ENCODE data around the gene DENND4A.
"Not testable (repeated sequence)": the region's sequence is repeated elsewhere in the genome, so short reads cannot be mapped to it uniquely, and the experiment has no call there.

Gene DENND4A

DNA sequence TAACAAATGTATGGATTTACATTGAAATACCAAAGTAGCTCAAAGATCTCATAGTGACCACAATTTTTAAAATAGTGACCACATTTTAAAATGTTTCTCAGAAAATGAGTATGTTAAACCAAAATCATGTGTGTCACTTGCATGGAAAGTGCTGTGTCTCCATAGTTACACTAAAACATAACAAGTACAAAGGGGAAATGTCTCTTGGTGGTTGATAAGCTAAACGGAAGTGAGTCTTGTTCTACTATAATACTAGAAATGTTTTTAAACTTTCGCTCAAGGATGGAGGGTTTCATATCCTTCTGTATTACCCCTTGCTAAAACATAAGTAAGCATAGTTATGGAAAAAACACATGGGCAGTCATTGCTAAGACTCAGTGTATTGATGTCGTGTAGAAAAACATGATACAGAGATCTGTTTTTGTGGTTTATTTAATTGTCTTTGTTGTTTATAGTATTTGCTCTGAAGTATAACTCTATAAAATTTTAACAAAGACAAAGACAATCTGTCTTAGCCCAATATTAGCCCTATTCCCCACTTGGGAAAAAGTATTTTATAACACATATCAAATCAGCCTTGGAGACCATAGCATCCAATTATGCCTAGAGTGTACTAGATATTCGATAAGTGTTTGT, 27.0 kb upstream of the DENND4A start:
- DNase-seq, result no peak

DNA sequence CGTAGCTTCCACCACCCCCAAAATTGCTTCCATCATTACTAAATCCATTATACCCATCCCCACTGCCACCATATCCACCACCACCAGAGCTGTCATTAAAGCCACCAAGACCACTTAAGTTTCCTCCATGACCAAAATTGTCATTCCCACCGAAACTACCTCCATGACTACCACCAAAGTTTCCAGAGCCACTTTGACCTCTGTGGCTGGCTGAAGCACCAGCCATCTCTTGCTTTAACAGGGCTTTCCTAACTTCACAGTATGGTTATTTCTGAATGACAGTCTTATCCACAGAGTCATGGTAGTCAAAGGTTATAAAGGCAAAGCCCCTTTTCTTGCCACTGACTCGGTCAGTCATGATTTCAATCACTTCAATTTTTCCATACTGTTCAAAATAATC, 24.3 kb upstream of the DENND4A start:
- DNase-seq, result no peak

DNA sequence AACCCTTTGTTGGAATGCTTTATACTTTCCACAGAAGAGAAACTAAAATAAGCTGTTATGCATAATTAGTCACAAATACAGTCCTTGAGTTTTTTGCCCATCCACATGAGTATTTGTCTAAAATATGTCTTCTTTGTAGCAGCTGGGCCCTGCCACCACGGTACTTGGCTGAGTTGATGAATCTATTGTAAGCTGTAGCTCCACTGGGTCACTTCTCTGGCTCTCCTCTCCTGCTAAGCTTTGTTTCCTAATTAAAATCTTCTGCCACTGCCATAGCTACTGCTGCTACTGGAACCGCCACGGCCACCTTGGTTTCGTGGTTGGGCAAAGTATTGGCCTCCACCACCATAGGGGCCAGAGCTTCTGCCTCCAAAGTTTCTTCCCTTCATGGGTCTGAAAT, 23.9 kb upstream of the DENND4A start:
- DNase-seq, result not testable (repeated sequence)

DNA sequence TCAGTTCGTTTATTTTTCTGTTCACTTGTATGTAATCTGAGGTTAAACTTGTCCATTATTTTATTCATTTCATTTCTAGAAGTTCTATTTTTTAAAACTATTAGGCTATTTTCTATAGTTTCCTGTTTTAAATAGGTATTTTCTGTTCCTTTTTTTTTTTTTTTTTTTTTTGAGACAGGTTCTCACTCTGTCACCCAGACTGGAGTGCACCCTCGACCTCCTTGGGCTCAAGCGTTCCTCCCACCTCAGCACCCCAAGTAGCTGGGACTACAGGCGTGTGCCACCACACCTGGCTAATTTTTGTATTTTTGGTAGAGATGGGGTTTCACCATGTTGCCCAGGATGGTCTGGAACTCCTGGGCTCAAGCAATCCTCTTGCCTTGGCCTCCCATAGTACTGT, 22.2 kb upstream of the DENND4A start:
- not testable (repeated sequence) for DNase-seq

DNA sequence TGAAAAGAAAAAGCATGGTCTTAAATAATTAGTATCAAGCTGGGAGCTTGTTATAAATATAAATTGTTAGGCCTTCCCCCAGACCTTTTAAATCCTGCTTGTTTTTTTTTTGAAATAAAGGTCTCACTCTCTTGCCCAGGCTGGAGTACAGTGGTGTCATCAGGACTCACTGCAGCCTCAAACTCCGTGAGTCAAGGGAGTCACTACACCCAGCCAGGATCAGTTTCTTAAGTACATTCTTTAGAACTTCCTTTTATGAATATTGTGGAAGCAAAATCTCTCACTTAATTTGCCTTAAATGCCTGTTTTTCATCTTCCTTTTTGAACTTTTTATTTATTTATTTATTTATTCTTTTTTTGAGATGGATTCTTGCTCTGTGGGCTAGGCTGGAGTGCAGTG, 20.8 kb upstream of the DENND4A start:
- no peak for DNase-seq

DNA sequence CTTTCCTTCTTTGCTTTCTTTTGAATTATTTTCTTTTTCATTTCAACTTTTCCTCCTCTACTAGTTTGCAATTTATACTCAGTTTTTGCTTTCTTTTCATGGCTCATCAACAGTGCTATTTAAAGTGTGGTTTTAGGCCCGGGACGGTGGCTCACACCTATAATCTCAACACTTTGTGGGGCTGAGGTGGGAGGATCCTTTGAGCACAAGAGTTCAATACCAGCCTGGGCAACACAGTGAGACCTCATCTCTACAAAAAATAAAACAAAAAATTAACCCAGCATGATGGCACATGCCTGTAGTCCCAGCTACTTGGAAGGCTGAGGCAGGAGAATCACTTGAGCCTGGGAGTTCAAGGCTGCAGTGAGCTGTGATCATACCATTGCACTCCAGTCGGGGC, 20.4 kb upstream of the DENND4A start:
- DNase-seq, result no peak

DNA sequence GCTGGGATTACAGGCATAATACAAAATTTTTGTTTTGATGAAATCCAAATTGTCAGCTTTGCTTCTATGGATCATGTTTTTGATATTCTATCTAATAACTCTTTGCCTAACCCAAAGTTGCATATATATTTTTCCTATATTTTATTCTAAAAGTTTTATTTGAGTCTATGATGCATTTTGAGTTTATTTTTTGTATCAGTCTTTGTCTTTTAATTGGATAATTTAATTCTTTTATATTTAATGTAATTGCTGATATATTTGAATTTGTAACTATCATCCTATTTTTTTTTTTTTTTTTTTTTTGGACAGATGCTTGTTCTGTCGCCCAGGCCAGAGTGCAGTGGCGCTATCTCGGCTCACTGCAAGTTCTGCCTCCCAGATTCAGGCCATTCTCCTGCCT, 19.7 kb upstream of the DENND4A start:
- no peak for DNase-seq

DNA sequence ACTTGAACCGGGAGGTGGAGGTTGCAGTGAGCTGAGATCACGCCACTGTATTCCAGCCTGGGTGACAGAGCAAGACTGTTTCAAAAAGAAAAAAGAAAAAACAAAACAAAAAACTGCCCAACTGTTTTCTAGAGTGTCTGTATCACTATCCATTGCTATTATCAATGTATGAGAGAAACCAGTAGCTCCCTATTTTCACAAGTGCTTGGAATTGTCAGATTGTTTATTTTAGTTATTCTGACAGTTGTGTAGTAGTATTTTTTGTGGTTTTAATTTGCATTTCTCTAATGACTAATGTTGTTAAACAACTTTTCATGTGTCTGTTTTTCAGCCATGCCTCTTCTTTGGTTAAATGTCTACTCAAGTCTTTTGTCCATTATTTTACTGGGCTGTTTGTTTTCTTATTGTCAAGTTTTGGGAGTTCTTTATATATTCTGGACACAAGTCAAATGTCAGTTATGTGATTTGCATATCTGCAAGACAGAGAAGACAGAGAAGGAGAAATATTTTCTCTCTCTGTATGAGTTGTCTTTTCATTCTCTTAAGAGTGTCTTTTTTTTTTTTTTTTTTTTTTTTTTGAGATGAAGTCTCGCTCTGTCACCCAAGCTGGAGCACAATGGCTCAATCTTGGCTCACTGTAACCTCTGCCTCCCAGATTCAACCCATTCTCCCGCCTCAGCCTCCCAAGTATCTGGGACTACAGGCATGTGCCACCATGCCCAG, 19.1 kb upstream of the DENND4A start:
- not testable (repeated sequence) for DNase-seq

DNA sequence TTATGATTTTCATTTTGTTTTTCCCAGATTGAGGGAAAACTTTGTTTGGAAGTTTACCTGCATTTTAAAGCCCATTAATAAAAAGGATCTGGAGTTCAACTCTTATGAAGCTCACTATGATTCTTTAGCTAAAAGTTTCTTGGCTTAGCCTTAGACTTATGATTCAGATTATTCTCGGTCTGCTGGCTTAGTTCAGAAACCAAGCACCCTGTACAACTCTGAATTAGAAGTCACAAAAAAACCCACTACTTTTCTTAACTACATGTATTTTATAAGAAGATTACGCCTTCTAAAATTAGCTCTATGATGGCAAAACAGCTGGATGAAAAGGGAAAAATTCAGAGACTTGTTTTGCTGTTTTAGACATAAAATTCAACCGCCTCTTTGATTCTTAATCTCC, 14.3 kb upstream of the DENND4A start:
- DNase-seq, result no peak

DNA sequence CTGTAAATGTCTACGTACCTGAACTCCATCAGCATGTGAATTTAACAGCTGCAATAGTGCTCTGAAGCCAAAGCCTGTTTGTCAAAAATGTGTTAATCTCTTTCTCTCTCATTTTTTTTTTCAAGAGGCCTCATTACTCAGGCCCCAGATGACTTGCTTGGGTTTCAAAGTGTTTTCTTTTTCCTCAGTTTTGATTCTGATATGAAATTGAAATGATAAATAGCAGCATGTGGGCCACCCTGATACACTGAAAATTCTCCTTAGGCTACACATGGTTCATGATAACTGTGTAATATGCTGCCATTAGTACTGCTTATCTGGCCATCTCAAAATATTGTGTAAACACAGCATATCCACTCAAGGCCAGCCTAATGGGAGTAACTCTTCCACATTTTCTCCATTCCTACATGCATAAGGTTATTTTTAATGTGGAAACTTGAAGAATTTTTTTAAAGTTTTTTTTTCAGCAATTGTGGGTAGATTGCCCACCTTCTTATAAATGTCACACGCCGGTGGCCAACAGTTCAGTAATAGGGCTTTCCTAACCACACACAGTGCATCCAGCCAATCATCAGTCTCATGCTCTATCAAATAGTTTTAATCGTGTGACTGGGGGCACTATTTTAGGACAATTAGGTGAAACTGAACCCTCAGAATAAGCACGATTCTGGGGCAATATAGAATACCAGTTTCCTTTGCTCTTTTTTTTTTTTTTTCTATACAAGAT, 13.1 kb upstream of the DENND4A start:
- DNase-seq, result no peak

DNA sequence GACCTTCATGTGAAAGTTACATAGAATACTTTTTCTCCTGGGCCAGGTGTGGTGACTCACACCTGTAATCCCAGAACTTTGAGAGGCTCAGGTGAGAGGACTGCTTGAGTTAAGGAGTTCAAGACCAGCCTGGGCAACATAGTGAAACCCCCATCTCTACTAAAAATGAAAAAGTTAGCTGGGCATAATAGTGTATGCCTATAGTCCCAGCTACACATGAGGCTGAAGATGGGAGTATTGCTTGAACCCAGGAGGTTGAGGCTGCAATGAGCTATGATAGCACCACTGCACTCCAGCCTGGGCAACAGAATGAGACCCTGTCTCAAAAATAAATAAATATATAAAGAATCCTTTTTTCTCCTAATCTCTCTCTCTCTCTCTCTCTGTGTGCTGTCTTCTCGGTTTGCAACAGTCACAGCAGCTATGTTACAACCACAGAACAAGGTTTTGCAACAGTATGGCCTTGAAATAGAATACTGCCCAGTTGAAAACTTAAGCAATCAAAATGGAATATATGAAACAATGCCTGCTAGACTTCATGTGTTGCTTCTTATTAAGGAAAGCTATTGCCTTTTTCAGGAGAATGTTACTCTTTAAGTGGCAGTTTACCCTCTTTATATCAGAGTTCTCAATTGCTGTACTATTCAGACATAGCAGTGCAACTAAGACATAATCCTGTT, 12.3 kb upstream of the DENND4A start:
- no peak for DNase-seq

DNA sequence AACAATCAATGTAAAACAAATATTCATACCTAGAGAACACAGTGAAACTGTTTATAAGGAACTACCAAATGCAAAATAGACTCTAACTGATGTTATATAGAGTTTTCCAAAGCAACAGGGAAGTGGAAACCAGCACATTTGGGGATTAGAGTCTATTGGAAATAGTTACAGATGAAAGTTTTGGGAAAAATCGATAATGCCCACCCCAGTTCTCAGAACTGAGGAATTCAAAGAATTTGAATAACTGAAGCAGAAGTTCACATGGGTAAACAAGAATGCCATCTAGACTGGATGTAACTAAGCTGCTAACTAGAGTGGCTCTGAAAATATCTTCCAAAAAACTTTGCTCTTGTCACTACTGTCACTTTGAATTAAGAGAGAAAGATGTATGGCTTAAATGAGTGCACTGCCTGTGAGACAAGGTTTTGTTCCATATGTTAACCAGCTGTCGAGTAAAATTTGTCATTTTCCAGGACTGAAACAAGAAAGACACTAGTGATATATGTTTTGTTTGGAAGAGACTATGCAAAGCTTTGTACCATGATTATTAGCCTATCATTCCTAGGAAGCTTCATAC, 9.2 kb upstream of the DENND4A start:
- DNase-seq, result no peak

DNA sequence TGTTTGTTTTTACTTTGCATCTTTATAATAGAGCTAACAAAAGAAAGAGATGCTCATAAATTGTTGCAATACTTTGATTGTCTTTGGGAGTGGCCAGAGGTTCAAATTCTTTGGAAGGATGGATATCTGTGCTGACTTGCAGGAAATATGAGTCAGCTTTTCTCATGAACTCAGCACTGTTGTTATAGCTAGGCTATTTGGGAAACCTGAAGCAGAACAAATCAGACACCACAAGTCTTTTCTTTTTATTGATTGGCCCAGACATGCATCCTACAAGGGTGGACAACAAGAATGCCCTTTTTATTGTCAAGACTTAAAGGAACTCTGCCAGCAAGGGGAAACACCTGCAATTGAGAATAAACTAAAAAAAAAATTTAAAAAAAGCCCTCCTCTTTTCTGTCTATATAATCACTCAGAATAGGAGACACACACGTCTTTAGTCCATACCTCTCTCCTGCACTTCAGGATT, 4.6 kb upstream of the DENND4A start:
- no peak for DNase-seq

DNA sequence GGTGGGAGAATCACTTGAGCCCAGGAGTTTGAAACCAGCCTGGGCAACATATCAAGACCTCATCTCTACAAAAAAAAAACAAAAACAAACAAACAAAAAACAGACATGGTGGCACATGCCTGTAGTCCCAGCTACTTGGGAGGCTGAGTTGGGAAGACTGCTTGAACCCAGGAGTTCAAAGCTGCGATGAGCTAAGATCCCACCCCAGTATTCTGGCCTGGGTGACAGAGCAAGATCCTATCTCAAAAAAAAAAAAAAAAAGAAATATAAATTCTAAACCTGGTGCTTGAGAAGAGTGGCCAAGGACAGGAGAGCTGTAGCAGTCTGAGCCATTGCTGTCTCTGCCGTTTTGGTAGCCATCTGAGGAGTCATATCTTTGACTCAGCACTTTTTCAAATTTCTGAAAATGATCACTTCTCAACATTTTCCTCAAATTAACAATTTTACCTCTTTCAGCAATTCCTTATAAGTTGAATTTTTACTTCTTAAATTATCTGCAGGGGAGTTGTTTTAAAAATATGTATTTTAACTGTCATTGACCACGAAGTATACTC, 3.6 kb upstream of the DENND4A start:
- no peak for DNase-seq

DNA sequence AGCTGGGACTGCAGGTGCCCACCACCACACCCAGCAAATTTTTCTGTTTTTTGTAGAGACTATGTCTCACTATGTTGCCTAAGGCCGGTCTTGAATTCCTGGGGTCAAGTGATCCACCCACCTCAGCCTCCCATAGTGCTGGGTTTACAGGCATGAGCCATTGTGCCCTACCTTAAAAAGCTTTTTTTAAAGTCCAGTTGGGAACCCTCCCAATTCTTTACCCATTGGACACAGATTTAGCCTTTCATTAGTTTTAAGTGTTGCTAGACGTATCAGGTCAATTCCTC, 1.7 kb upstream of the DENND4A start:
- DNase-seq, result no peak

DNA sequence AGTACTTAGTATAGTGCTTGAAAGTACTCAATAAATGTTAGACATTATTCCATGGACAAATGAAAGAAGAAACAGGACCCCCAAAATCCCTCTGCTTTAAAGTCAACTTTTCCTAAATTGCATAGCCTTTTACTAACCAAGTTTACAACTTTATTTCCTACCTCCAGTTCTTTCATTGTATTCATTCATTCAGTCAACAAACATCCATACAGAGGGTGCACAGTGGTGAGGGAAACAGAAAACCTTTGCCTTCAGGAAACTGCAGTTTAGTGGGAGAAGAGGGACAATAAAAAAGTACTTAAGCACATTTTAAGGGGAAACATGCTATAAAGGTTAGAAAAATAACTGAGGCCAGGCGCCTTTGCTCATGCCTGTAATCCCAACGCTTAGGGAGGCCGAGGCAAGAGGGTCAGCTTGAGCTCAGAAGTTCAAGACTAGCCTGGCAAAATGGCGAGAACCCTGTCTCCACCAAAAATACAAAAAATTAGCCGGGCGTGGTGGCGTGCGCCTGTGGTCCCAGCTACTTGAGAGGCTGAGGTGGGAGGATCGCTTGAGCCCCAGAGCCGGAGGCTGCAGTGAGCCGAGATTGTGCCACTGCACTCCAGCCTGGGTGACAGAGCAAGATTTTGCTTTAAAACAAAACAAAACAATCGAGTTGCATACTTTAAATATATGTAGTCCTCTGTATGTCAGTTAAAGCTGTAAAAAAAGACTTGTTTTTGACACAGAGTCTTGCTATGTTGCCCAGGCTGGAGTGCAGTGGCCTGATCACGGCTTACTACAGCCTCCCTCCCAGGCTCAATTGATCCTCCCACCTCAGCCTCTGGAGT, 1.1 kb upstream of the DENND4A start:
- no peak for DNase-seq

DNA sequence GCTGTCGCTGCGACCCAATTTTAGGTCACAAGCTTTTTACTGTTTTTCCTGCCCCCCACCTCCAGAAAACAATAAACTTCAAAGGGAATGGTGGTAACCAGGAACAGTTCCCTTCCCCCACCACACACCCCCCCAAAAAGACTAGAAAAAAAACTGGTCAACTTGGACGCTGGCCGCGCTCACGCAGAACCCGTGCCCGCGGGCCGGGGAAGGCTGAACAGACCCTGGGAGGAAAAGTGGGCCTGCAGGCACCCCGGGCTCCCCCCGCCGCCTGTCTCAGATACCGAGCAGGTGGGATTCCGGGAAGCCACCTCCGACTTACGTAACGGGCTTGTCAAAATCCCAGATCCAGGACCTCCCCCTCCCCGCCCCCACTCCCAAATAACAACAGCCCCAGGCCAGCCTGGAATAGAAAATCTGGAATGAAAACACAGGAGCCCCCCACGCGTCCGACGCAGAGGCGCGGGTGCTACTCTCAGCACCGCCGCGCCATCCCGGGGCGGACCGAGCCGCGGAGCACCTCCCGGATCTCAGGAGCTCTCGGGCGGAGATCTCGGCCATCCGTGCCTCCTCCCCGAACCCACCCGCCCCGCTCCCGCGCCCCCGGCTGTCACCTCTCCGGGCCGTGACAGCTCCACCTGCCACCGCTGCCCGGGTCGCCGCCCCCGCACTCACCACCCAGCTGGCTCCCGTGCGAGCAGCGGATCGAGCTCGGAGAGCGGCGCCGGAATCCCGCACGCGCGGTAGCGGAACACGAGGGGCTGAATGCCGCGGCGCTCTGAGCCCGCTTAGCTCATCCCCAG, 557 bp downstream of the DENND4A start:
- DNase-seq, result no peak

DNA sequence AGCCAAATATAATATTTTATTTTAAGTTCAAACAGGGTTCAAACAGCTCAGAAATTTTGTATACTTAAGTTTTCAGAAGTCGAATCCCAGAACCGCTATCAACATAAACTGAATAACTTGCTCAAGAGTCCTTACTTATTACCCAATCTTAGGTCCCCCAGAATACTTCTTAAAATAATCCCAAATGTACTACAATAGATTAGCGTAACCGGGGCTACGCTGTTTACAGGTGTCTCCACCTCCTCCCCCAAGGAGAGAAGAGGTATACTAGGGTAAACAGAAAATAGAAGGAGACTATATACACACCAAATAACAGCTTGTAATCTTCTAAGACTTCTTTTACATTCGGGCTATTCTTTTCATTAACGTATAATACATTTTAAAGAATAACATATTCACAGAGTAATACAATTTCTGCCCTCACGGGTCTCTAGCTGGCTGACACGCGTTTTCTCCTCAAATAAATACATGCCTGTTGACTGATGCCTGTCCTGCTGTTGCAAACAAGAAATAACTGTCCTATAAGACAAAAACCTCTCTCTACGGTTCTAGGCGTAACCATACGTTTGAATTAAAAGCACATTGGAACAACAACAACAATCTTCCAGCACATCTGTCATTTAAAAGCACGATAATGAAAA, 1.3 kb downstream of the DENND4A start:
- no peak for DNase-seq

DNA sequence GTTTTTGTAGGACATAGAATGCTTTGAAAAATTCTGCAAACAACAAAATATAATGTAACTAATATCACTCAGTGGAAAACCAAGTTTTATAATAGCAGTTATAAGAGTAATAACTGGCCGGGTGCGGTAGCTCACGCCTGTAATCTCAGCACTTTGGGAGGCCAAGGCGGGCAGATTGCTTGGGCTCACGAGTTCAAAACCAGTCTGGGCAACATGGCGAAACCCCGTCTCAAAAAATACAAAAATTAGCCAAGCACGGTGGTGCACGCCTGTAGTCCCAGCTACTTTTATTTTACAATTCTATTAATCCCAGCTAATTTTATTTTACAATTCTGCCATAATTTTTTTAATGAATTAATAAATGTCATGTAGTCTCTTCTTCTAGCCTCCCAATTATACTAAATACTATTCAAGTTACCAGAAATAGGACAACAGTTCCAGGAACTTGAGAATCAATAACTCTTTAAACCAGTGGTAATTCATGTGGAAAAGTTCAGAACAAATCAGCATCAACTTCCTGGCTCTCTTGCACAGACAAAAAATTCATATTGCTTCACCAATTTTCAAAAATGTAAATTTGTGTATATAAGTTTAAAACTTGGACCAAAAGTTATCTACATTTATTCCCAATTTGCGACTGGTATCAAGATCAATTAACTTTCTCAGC, 2.2 kb downstream of the DENND4A start:
- DNase-seq, result no peak

DNA sequence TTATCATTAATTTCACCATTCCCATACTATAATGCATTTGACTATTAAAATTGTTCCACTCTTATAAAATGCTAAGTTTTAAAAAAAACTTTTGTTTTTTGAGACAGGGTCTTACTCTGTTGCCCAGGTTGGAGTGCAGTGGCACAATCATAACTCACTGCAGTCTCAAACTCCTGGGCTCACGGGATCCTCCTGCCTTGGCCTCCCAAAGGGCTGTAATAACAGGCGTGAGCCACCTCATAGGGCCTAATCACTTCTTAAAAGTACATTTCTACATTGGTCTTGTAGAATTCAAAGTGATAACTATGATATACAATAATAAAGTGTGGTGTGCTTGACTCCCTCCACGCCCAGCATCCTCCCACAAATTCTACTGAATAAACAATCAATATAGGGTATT, 3.0 kb downstream of the DENND4A start:
- no peak for DNase-seq

Data from NCI-H1048 (cell line).